GM19328 (cell line): ENCODE data around the gene ABCC11.

Experiments used
- ATAC-seq: cut with Tn5 transposase; IDR thresholded peaks from one replicate; pipeline ENCODE4 v1.9.1; 2021; ENCODE audit warnings: mild to moderate bottlenecking, moderate library complexity; ENCODE audit not compliant: unreplicated experiment

Gene ABCC11

DNA sequence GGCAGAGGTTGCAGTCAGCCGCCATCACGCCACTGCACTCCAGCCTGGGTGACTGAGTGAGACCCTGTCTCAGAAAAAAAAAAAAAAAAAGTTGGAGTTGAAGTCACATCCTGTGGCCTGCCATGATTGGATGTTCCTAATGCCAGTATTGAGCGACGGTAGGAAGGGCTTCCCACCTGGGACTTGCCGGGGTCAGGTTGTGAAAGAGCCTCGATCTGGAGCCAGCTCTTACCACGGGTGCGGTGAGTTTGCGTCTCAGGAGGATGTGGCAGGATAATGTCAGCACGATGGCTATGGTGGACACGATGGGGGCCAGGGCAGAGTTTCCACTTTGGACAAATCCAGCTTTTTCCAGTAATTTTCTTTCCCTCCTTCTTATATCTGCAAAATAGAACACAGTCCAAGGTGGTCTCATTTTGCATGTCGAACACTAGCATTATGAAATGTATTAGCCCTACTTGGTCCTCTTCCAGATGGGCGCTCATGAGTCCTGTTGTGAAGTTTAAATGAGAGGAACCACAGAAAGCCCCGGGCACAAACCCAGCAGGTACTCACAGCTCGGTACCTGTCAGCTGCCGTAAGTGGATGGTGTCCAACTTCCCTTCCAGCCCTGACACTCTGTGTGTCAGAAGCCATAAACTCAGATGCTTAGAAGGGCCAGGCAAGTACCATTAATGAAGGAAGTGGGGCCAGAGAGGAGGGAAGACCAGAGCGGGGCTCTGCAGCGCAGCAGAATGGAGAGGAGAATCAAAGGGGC, 113.7 kb downstream of the ABCC11 start:
- ATAC-seq = no peak

DNA sequence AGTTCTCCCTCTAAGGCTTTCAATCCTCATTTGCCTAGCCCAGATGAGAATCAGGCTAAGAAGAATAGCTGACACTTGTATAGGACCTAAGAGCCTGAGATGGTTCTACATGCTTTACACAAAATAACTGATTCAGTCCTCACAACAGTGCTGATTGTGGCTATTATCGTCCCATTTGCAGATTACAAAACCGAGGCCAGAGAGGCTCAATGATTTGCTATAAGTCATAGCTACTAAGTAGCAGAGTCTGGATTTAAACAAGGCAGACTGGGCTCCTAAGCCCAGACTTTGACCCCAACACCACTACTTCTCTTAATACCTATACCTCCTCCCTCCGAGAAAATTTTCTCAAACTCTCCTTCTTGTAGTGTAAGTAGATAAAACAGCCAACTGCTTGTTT, 114.6 kb downstream of the ABCC11 start:
- no peak for ATAC-seq

DNA sequence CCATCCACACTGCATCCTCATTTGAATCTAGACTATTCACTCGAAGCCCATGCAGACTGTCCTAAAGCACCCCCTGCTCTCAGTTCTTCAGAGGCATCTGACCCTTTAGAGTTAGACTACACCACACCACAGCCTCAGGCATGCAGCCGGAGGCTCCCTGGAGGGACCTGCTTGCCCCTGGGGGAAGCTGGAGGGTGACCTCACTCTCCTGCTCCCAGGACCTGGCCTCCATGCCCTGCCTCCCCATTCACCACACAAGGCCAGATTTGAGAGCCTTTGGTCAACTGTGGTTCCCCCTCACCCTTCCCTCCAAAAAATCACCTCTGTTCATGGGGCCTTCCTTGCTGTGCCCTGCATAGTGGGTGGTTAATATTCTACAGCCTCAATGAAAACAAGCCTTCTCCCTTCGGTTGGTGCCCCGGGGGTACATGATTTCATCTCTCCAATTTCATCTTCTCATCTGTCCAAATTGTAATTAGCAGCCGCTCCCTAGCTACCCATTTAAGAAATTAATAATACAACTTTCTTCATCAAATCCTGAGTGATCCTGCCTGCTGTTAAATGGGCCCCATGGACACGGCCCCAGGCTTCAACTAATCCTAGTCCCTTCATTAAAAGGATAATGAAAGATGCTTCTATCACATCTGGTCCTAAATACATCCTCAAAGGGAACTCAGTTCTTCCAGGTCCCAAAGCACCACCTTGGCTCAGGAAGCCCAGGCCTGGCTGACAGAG, 116.0 kb downstream of the ABCC11 start:
- ATAC-seq = no peak

DNA sequence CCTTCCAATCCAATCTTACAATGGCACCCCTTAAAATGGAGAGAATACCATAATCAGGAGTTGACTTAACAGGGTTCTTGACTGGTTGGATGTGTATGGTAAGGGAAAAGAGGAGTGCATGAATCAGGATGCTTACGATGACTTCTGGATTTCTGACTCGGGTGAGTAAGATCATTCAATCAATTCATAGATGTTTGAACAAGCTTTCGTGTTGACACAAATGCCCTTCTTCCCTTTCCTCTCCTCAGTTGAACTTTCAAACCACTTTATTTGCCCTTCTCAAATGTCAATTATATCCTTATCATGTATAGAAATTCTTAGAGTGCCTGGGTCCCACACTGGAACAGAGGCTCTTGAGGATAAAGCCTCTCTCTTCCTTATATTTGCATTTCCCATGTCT, 117.4 kb downstream of the ABCC11 start:
- no peak for ATAC-seq

DNA sequence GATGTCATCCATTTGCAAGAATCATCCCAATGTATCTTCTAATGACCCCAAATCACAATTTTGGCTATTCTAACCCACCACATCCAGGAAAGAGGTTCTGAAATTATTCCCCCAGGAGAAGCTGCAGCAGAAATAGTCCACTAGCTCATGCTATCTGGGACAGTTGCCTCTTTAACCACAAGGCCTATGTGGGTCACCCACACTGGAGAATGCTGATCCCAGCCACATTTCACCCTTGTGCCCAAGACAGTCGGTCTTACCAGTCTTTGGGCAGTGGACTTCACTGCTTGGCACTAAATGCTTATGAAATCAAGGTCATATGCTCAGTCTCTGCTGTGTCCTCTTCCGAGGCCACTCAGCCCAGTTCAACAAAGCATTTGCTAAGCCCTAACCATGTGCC, 118.6 kb downstream of the ABCC11 start:
- ATAC-seq = no peak

DNA sequence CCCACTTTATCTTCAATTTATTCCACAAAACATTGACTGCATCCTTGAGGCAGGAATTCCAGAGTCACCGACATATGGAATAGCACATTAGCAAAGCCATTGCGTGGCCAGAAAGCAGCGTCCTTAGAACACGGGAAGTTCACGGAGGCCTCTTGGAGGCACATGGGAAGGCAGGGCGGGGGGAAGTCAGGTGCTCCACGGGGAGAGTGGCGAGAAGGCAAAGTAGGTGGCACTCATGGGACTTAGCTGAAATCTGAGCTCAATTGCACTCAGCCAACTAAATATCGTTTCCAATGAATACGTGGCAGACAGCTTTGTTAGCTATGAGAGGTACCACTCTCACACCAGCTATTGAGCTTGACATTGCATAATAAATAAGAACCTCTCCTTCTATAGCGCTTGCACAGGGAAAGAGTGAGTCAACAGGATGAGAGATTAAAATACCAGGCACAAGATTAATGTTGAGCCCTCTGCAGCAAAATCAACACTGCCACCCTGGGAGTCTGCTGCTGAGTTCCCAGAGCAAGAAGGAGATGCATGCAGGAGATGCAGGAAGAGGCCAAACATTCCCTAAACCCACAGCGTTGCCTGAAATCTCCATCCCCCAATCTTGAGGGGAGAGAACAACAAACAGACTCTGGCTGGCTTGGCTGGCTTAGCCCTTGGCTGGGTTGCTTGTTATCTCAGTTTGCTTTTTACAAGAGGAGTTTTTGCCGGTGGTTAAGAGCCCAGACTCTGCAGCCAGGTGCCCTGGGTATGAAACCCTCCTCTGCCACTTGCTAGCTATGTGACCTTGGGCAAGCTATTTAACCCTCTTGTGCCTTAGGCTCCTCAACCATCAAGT, 120.3 kb downstream of the ABCC11 start:
- no peak for ATAC-seq

DNA sequence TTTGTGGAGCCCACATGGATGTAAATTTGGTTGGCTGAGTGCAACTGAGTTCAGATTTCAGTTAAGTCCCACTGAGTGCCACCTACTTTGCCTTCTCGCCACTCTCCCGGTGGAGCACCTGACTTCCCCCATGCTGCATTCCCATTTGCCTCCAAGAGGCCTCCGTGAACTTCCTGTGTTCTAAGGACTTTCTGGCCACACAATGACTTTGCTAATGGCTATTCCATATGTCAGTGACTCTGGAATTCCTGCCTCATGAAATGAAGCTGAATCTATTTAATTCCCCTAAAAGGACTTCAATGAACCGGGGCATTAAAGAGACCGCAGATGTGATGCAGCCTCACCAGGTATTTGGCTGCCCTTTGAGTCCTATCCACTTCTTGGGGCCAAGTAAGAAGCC, 121.5 kb downstream of the ABCC11 start:
- ATAC-seq = no peak

DNA sequence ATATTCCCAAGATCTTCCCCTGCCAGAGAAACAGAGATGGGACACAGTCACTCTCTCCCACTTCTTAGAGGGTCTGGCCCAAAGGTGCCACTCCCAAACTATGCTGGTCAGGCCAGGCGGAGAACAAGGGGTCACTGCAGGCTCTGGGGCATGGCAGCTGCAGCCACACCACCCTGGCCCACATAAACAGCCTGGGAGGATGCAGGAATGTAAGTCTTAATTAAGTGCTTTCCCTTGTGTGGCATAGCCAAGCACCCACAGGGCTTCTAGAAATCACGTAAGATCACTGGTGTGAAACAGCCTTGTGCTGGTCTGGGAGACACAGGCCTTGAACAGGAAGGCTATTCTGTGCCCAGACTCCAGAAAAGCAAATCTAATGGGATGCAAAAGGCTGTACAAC, 123.1 kb downstream of the ABCC11 start:
- ATAC-seq = no peak

DNA sequence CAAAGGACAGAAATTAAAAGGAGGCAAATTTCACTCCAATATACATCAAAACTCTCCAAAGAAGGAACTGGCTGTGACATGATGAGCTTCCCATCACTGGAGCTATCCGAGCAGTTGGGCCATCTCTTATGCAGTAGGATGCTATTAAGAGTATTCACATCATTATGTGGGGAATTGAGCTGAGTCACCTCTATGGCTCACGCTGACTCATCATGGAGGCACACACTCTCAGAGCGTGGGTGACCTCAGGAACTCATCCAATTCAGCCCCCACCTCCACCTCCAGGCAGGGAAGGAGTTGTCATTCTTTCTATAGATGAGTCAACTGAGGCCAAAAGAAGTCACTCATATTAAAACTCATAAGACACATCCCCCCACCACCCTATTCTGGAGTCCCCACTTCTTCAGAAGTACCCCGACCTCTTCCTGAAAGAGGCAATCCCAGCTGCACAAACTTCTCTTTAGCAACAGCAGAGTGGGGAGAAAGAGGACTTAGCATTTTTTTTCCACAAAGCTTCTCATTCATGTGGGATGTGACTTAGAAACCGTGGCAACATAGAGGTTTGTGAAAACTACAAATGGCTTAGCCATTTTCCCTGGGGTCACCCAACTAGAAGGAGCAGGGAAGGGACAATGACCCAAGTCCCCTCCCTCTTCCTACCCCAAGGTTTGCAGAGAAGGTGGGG, 124.1 kb downstream of the ABCC11 start:
- no peak for ATAC-seq

DNA sequence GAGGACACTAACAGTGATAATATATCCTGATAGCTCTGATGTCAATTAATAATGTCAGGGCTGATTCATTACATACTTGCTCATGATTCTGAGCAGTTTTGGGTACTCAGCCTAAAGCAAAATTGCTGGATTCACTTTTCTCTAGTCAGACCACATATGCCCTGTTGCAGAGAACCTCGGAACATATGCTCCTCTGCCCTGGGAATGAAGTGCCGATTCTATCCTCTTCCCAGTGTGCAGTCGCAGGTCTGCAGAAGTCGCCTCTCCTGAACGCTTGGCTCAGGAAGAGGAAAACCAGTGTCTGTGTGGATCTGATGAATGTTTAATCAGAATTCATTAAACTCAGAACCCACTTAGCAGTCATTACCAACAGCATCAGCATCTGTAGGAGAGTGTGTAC, 126.1 kb downstream of the ABCC11 start:
- ATAC-seq = no peak

DNA sequence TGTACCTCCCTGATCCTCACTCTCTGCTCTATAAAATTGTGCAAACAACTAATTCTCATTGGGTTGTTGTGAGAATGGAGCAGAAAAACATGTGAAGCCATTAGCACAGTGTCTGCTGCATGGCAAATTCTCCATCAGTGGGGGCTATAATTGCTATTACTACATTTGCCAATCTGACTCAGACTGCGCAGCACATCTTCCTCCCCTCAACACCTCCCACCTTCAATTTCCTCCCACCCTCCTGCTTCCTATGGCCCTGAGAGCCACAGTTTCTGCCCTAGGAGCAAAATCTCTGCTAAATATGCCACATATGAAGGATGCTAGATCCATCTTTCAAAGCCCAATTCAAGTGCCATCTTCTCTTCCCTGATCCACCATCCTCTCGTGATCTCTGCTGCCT, 128.5 kb downstream of the ABCC11 start:
- ATAC-seq = no peak

DNA sequence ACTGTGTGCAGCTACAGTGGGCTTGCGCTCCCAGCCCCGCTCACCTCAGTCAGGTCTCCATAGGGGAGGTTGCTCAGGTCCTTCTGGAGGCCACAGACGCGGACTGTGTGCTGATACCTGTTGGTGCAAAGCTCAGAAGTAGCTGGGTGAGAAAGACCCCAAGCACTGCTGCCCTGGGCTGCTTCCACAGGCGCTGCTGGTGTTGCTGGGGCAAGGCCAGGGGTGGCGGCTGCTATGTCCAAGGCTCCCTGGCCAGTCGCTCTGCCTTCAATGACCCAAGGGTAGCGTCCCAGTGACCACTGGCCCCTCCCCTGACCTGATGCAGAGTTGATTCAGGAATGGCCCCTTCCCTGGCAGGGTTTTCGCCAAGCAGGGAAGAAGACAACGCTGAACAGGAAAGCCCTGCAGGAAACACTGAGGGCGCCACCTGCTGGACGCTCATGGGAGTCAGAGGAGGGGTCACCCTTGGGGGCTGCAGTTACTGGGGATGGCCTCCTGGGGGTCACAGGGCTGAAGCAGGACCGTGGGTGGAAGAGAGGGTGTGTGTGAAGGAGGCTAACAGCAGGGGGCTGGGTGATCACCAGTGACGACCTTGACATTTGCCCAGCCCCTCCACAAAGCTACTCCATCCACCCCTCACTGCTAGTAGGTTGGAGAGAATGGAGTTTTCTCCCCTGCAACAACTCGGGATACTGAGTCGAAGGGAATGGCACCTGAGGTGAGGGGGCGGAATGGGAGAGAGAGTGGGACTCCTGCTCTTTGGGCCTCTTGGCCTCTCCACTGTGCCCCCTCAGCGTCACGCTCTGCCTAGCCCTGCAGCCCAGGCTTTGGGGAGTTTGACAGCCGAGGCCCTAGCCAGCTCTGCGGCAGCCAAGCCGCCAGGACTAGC, 129.9 kb downstream of the ABCC11 start:
- no peak for ATAC-seq
